Neuronal stem cell (in vitro differentiated cells): ENCODE data around the gene LRP1.

Experiments
- DNase-seq: peaks from one replicate; pipeline ENCODE4 v3.0.0-alpha.2; 2013; ENCODE audit warnings: low spot score
- H2AFZ ChIP-seq: one replicate; pipeline ENCODE4 v1.6.1; 2013; ENCODE audit warnings: mild to moderate bottlenecking, low read length, inconsistent platforms
- H2AK5ac ChIP-seq: 2 replicates; pipeline ENCODE4 v1.6.1; 2013; ENCODE audit warnings: low read depth, mild to moderate bottlenecking, inconsistent platforms, low read length, moderate library complexity, mixed read lengths
- H2BK120ac ChIP-seq: 2 replicates; pipeline ENCODE4 v1.6.1; 2013; ENCODE audit warnings: low read depth, mild to moderate bottlenecking, inconsistent platforms, low read length, moderate library complexity, mixed read lengths
- H2BK12ac ChIP-seq: one replicate; pipeline ENCODE4 v1.6.1; 2013; ENCODE audit warnings: low read length, inconsistent platforms
- H2BK15ac ChIP-seq: 2 replicates; pipeline ENCODE4 v1.6.1; 2013; ENCODE audit warnings: mild to moderate bottlenecking, low read length, inconsistent platforms, mixed read lengths
- H2BK5ac ChIP-seq: one replicate; pipeline ENCODE4 v1.6.1; 2013; ENCODE audit warnings: inconsistent platforms, mild to moderate bottlenecking, low read length, moderate library complexity
- H3K14ac ChIP-seq: one replicate; pipeline ENCODE4 v1.6.1; 2013; ENCODE audit warnings: low read length, inconsistent platforms
- H3K18ac ChIP-seq: 2 replicates; pipeline ENCODE4 v1.6.1; 2013; ENCODE audit warnings: low read length, inconsistent platforms
- H3K23ac ChIP-seq: 2 replicates; pipeline ENCODE4 v1.6.1; 2013; ENCODE audit warnings: low read depth, mild to moderate bottlenecking, mixed read lengths, low read length, inconsistent platforms; ENCODE audit not compliant: poor library complexity
- H3K27ac ChIP-seq: replicated peaks from 3 replicates; pipeline ENCODE4 v1.5.1; 2013; ENCODE audit warnings: low read length, inconsistent platforms
- H3K27me3 ChIP-seq, 3 experiments: 2 replicates each; pipeline ENCODE4 v1.6.1; 2013; ENCODE audit warnings: low read length in 3 of 3, mild to moderate bottlenecking in 2 of 3, inconsistent platforms in 1 of 3, low read depth in 1 of 3, mixed read lengths in 1 of 3, moderate library complexity in 1 of 3; ENCODE audit not compliant: control insufficient read depth in 3 of 3, insufficient read depth in 3 of 3
- H3K36me3 ChIP-seq, 2 donors: replicated peaks in 1 of 2; 2 replicates each; pipeline ENCODE4 v1.6.1; 2013; ENCODE audit warnings: low read length in 2 of 2; ENCODE audit not compliant: control insufficient read depth in 2 of 2, insufficient read depth in 2 of 2
- H3K4ac ChIP-seq: 2 replicates; pipeline ENCODE4 v1.6.1; 2013; ENCODE audit warnings: inconsistent platforms, mild to moderate bottlenecking, low read length, moderate library complexity
- H3K4me1 ChIP-seq, 2 donors: 1 replicate in 1 of 2; 2 replicates in 1 of 2; pipeline ENCODE4 v1.6.1; 2013; ENCODE audit warnings: low read length in 2 of 2, low read depth in 1 of 2; ENCODE audit not compliant: control insufficient read depth in 2 of 2, insufficient read depth in 1 of 2
- H3K4me2 ChIP-seq: one replicate; pipeline ENCODE4 v1.6.1; 2013; ENCODE audit warnings: mild to moderate bottlenecking, low read length, inconsistent platforms; ENCODE audit not compliant: insufficient read depth, poor library complexity, severe bottlenecking
- H3K4me3 ChIP-seq, 2 donors: 2 replicates each; pipeline ENCODE4 v1.5.1; 2013; ENCODE audit warnings: low read length in 2 of 2, mild to moderate bottlenecking in 2 of 2, inconsistent platforms in 1 of 2, moderate library complexity in 1 of 2
- H3K79me1 ChIP-seq: one replicate; pipeline ENCODE4 v1.6.1; 2013; ENCODE audit warnings: low read depth, mild to moderate bottlenecking, inconsistent platforms, low read length, moderate library complexity
- H3K9ac ChIP-seq: one replicate; pipeline ENCODE4 v1.6.1; 2013; ENCODE audit warnings: mild to moderate bottlenecking, low read depth, low read length, inconsistent platforms; ENCODE audit not compliant: poor library complexity
- H3K9me3 ChIP-seq, 2 donors: replicated peaks in 1 of 2; 2 replicates each; pipeline versions ENCODE3 to v1.6.1; 2013; ENCODE audit warnings: low read length in 2 of 2, mild to moderate bottlenecking in 2 of 2, inconsistent platforms in 1 of 2, low read depth in 1 of 2, mixed read lengths in 1 of 2, moderate library complexity in 1 of 2; ENCODE audit not compliant: control insufficient read depth in 2 of 2, insufficient read depth in 1 of 2
- H4K8ac ChIP-seq: one replicate; pipeline ENCODE4 v1.6.1; 2013; ENCODE audit warnings: low read depth, mild to moderate bottlenecking, inconsistent platforms, low read length, moderate library complexity
- H4K91ac ChIP-seq: one replicate; pipeline ENCODE4 v1.6.1; 2013; ENCODE audit warnings: low read length, low read depth, mild to moderate bottlenecking, inconsistent platforms; ENCODE audit not compliant: poor library complexity
- WGBS, 2 donors: extraction: QIAGEN DNeasy Blood & Tissue Kit; methylation state at CpG; one replicate each; pipeline ENCODE4 v1.1.7; 2013; ENCODE audit warnings: missing lambda C conversion rate in 2 of 2, mixed read lengths in 1 of 2; ENCODE audit not compliant: insufficient read length in 2 of 2, insufficient replicate concordance in 1 of 2; ENCODE audit errors: extremely low coverage in 2 of 2; 5-methylcytosine and 5-hydroxymethylcytosine counted together

The LRP1 gene

GRCh38 chr12:57080855-57081254 lies 47.4 kb upstream of the LRP1 start:
- no peak overlapping the region for H3K4me3 ChIP-seq
- H3K18ac ChIP-seq = no peak overlapping the region
- H3K9ac ChIP-seq = no peak overlapping the region
- H2BK12ac ChIP-seq = no peak overlapping the region
- H3K27me3 ChIP-seq = no peaks in the 10 kb centered on the region
- H2AK5ac ChIP-seq = no peak overlapping the region
- no peak for DNase-seq
- H2BK15ac ChIP-seq = no peak overlapping the region
- H3K14ac ChIP-seq = no peak overlapping the region
- H3K9me3 ChIP-seq = no peaks in the 10 kb centered on the region
- no peak overlapping the region for H3K23ac ChIP-seq
- H3K27ac ChIP-seq = no peak overlapping the region
- peaks cover 5% of the 10 kb centered on the region for H3K79me1 ChIP-seq
- H3K4me2 ChIP-seq = no peak overlapping the region
- no peak overlapping the region for H4K8ac ChIP-seq
- H2BK120ac ChIP-seq = no peak overlapping the region
- no peak overlapping the region for H2BK5ac ChIP-seq
- no CpG with 5 or more reads among the region's 1 CpG for WGBS, 2 donors
- peaks cover 1 to 6% of the 10 kb centered on the region in 2 donors for H3K4me1 ChIP-seq
- H3K36me3 ChIP-seq = peaks cover 3 to 9% of the 10 kb centered on the region in 2 donors
- no peak overlapping the region for H4K91ac ChIP-seq
- H3K4ac ChIP-seq = no peak overlapping the region
- H2AFZ ChIP-seq = no peak overlapping the region

- Histone ChIP-seq H3K36me3 (peaks cover 4 to 7% of the 10 kb centered on the region in 2 donors), H4K8ac (no peak overlapping the region), H3K4me2 (peak overlapping the region; percentile 12), H4K91ac (no peak overlapping the region), H2AFZ (peak overlapping the region; percentile 75), H3K79me1 (peaks cover 5% of the 10 kb centered on the region), H2BK12ac (no peak overlapping the region), H2AK5ac (no peak overlapping the region), H3K4me3 (peak overlapping the region in 1 of 2 donors; percentile 72), H2BK15ac (no peak overlapping the region), H3K23ac (no peak overlapping the region), H2BK120ac (no peak overlapping the region), H3K9me3 (no peaks in the 10 kb centered on the region), H3K27me3 (no peaks in the 10 kb centered on the region), H2BK5ac (no peak overlapping the region), H3K14ac (no peak overlapping the region), H3K18ac (peak overlapping the region; percentile 50), H3K27ac (peak overlapping the region; percentile 78), H3K4me1 (peaks cover 14 to 15% of the 10 kb centered on the region in 2 donors), H3K9ac (no peak overlapping the region), H3K4ac (no peak overlapping the region)
- no peak for DNase-seq
- no CpG with 5 or more reads among the region's 12 CpGs for WGBS, 2 donors
These were observed 42.2 kb upstream of the LRP1 start for GRCh38 chr12:57085999-57086492.

- Histone ChIP-seq H3K36me3 (peaks cover 8 to 12% of the 10 kb centered on the region in 2 donors), H3K23ac (no peak overlapping the region), H2BK5ac (peak overlapping the region; percentile 98), H3K9me3 (no peaks in the 10 kb centered on the region), H3K14ac (no peak overlapping the region), H3K4me2 (peak overlapping the region; percentile 91), H3K4me1 (peaks cover 16 to 17% of the 10 kb centered on the region in 2 donors), H2AFZ (peak overlapping the region; percentile 75), H2BK12ac (no peak overlapping the region), H3K27ac (peak overlapping the region; percentile 96), H3K4ac (no peak overlapping the region), H2AK5ac (peak overlapping the region; percentile 70), H4K8ac (no peak overlapping the region), H3K18ac (peak overlapping the region; percentile 99), H3K79me1 (peaks cover 6% of the 10 kb centered on the region), H3K9ac (peak overlapping the region; percentile 73), H3K4me3 (peak overlapping the region; percentile 72 to 77), H2BK15ac (no peak overlapping the region), H4K91ac (no peak overlapping the region), H3K27me3 (no peaks in the 10 kb centered on the region), H2BK120ac (no peak overlapping the region)
- peak; percentile 75 for DNase-seq
- WGBS, 2 donors = no CpG with 5 or more reads among the region's 14 CpGs
These were observed 41.7 kb upstream of the LRP1 start for GRCh38 chr12:57086493-57087009.

GRCh38 chr12:57087010-57087690 lies 41.1 kb upstream of the LRP1 start:
- H2AFZ ChIP-seq = peak overlapping the region; percentile 75
- no peak overlapping the region for H3K4ac ChIP-seq
- H3K9me3 ChIP-seq = no peaks in the 10 kb centered on the region
- no peak overlapping the region for H2BK15ac ChIP-seq
- WGBS, 2 donors = no CpG with 5 or more reads among the region's 52 CpGs
- H3K23ac ChIP-seq = no peak overlapping the region
- peak overlapping the region; percentile 96 for H3K27ac ChIP-seq
- H3K18ac ChIP-seq = peak overlapping the region; percentile 99
- peak overlapping the region; percentile 72 to 83 for H3K4me3 ChIP-seq
- peak overlapping the region; percentile 73 for H3K9ac ChIP-seq
- peak overlapping the region; percentile 91 for H3K4me2 ChIP-seq
- H3K27me3 ChIP-seq = no peaks in the 10 kb centered on the region
- H2BK12ac ChIP-seq = no peak overlapping the region
- H2BK5ac ChIP-seq = peak overlapping the region; percentile 98
- peak overlapping the region; percentile 99 for H2BK120ac ChIP-seq
- H4K91ac ChIP-seq = no peak overlapping the region
- H4K8ac ChIP-seq = no peak overlapping the region
- DNase-seq = peak; percentile 78
- peak overlapping the region; percentile 1 for H3K14ac ChIP-seq
- peaks cover 18 to 19% of the 10 kb centered on the region in 2 donors for H3K4me1 ChIP-seq
- H2AK5ac ChIP-seq = peak overlapping the region; percentile 70
- peaks cover 6% of the 10 kb centered on the region for H3K79me1 ChIP-seq
- peaks cover 12 to 18% of the 10 kb centered on the region in 2 donors for H3K36me3 ChIP-seq
